Dermis microvascular lymphatic vessel endothelial cell (primary cell): ENCODE results near the gene C2CD4B. TPM values are rescaled to one million over a fixed set of nuclear protein-coding genes. Genes with fewer than 3 reads are reported as not detected.

Experiments used
- DNase-seq, 2 donors: peaks; one replicate each; pipeline versions ENCODE4 v3.0.0 to v3.0.0-alpha.2; 2010; ENCODE audit warnings: low read depth in 2 of 2
- total RNA-seq: library from RNA; depleted of rRNA; stranded (reverse); fragments of >200 nt; gene quantifications from 2 replicates; pipeline ENCODE4 v1.2.1, GENCODE V29; 2014

C2CD4B gene
- total RNA-seq, 1 donor from 2014 or later, result 28.2 TPM

DNA sequence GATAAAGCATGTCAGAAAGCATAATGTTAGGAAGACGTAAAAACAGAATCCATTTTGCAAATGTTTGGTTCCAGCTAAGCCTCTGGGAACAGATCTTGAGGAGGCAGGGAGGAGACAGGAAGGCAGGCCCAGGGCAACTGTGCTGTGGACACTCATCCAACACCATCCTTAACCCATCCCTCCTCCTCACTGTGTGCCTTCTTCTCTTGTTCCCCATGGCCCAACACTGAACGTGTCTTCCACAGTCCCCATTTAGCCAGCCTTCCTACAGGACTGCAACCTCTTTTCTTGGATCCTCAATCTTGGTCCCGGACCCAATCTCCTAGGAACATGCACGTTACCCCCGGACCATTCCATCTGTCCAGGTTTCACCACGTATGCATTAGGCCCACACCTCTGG is 15.4 kb downstream of the C2CD4B start:
- no peak for DNase-seq

DNA sequence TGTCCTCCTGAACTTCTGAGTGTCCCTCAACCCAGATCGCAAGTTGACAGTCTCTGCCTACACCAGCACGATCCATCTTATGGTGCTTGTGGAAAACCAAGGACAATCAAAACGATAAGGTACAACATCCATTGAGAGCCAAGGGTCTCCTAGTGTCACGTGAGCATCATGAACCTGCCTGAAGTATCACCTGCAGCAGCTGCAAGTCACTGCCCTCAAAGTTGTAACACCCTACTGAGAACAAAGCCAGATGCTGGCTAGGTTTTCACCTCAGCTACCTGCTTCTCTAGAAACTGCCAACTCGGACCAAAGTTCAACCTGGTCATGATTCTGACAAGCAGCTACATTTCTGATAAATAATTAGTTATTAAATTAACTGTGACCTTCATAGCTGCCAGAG is 17.5 kb downstream of the C2CD4B start:
- DNase-seq, result no peak

DNA sequence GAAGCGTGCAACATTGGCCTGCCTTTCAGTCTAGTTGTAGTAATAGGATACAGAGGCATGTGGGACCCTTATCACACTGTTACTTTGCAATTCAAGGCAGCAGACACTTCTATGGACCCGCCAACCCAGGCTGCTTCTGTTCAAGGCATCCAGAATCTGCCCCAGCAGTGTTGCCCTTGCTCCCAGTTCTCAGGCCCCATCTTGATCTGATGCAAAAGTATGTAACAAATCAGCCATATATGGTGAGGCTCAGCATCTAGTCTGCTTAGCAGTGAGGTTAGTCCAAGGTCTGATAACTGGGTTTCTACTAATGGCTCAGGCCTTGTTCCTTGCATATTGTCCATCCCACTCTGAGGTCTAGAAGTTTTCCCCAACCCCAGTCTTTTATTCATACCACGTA is 17.9 kb downstream of the C2CD4B start:
- no peak for DNase-seq

DNA sequence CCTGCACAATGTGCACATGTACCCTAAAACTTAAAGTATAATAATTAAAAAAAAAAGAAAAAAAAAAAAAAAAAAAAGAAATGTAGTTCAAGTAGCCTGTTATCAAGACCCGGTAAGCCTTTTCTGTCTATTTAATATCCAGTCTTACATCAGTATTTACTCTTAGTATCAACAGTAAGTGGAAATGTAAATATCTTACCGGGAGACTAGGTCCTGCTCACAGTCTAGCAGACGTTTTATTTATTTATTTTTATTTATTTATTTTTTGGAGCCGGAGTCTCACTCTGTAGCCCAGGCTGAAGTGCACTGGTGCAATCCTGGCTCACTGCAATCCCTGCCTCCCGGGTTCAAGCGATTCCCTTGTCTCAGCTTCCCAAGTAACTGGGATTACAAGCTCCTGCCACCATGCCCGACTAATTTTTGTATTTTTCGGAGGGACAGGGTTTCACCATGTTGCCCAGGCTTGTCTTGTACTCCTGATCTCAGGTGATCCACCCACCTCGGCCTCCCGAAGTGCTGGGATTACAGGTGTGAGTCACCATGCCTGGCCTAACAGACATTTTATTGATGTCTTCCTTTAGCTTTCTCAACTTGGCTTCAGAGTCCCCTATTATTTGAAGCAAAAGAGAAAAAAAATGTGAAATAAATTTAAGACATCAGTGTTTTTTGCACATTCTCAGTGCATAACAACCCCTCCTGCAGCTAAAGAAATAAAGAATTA is 19.9 kb downstream of the C2CD4B start:
- no peak for DNase-seq

DNA sequence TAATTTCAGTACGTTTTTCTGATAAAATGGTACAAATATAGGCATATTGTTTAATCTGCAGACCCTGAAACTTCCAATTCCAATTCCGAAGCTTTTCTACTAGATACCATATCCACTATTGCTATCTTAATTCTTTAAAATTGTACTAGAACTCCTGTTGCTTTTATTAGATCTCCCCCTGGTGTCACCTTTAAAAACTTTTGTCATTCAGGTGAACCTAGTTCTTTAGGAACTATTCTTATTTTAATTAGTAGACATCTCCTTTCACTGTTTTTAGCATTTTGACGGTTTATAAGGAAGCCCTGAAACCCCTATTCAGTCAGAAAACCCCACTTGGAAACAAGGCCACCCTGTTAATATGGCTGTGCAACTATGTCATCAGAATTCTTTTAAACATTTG is 22.3 kb downstream of the C2CD4B start:
- DNase-seq, result peak in 1 of 2 donors; percentile 46

DNA sequence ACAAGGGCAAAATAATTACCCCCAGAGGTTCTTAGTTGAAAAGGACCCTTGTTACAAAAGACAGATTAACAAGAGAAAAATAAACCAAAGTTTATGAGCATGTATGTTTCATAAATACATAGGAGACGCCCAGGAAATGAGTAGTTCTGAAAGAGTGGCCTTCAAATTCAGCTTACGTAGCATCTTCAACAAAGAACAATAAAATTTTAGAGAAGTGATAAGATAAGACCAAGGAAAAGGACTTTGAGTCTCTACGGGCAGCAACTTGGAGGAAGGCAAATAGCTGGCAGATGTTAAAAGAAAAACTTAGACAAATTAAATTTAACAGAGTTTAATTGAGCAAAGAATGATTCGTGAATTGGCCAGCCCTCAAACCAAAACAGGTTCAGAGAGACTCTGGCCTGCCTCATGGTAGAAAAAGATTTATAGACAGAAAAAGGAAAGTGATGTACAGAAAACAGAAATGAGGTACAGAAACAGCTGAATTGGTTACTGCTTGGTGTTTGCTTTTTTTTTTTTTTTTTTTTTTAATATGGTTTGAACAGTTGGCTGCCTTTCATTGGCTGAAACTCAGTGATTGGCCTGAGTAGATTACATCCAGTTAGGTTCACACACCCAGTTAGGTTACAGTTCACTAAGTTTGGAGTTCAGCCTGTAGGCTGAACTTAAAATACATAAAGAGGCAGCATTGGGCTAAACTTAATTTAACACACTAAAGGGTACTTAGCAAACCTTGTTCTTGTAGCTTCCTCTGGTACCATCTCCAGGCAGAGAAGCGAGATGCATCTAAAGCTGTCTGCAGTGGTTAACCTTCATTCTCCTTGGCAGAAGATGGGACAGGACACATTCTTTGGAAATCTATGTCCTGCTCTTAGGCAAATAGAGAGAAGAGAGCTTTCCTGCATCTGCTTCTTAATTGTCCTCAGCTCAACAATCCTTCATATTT is 23.2 kb downstream of the C2CD4B start:
- DNase-seq, result no peak

DNA sequence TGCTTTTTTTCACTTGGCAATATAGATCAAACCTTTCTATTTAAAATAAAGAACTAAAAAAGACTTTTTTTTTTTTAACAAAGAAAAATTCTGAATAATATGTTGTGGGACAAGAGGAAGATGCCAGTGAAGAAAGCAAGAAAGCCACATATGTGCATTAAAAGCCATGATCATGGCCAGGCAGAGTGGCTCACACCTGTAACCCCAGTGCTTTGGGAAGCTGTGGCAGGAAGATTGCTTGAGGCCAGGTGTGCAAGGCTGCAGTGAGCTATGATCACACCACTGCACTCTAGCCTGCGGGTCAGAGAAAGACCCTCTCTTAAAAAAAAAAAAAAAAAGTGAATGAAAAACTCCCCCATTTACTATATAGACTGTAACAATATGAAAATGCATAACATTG is 23.9 kb downstream of the C2CD4B start:
- no peak for DNase-seq

DNA sequence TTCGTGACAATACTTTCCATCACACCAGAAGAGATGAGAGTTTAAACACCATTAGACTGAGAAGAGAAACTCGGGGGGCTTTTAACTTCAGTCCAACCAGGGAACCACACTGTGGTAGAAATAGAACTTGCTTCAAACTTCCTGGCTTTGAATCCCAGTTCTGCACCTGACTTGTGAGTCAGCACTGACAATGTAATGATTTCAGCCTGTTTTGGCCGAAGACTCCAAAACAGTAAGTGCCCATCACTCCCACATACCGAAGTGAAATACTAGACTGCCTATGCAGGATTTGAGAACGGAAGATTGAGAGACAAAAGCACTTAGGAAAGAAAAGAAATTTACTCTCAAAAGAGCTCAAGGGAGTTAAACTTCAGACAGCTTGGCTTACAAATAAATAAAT is 27.0 kb downstream of the C2CD4B start:
- peak; percentile 86 to 97 for DNase-seq

DNA sequence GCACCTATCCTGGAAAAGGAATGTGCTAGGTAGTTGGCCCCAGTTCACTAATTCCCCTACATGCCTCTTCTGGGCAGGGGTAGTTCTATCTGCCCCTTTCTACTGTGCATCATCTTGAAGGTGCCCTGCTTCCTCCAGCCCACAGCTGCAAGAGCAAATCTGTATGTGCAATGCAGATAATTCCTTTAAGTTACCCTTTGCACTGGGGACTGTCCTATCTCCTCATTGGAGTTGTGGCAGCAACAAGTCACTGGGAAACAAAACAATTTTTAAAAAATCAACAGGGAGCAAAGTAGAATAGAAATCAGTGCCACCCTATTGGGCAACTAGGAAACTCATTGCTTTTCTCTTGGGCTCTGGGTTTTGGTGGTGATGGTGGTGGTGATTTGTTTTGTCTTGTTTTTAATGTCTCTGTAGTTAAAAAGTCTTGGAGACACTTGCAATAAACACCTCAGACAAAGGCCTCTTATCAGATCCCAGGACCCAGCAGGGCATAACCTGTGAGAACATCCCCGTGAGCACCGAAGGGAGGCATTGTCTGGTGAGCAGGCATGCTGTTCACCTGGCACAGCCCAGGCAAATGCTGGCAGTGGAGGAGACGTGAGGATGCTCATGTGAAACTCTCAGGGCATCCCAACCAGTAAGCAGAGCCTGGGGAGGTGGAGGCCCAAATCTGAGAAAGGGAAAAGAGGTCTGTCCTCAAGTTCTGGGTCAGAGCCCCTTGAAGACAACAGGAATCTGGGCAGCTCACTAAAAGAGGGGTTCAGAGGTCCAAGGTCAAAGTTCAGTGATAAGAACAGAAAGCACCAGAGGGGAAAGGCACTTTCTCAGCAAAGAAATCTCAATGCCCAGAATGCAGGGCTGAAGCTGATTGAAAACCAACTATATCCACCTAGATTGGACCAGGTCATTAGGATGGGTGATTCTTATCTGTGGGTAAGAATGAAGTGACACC is 27.9 kb downstream of the C2CD4B start:
- no peak for DNase-seq

DNA sequence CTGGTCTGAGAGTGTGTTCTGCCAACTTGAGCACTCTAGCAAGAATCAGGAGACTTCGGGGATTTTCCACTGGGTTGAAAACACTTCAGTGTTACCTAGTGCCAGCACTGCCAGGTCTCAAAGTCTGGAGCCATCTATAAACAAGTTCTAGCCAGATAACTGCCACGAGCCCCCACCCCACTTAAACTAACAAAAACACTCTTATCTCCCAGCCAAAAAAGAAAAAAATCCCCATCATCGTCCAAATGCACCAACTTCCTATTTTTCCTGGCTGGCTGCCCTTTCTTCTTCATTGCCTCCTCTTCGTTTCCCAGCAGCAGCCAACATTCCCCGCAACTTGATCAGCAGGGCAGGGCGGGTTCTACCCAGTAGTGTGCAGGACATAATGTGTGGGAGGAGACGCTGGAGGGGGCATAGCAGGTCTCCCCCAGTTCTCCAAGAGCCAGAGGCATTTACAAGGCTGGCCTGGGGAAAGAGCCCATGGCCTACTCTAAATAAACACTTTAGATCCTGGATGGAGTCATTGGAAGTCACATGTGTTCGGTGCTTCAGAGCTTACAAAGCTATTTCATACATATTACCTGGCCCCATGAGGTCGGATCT is 29.5 kb downstream of the C2CD4B start:
- DNase-seq, result peak; percentile 71 to 97

DNA sequence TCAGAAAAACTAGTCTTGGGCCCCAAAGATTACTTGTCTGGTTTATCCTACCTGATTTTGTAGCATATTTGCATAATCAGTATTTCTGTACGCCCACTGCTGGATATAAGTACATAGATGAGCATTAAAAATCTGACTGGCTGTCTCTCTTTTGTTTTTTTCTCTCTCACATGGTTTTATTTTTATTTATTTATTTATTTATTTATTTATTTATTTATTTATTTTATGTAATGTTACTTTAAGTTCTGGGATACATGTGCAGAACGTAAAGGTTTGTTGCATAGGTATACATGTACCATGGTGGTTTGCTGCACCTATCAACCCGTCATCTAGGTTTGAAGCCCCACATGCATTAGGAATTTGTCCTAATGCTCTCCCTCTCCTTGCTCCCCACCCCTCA is 31.9 kb downstream of the C2CD4B start:
- DNase-seq, result no peak

DNA sequence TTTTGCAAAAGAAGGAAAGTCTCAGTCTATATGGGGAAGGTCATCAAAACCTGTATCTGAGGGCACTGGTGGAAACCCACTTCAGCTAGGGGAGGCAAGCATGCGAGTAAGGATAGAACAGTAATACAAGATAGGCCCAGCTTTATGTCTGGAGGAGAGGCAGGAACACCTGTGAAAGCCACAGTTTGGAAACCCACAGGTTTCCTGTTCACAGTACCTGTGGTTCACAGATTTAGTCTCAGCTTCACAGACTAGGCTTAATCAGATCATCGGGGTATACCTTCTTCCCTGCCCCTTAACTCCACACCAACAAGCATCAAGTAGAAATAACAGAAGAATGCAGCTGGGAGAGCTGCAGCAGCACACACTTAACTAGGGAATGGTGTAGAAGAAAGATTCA is 36.2 kb downstream of the C2CD4B start:
- no peak for DNase-seq

DNA sequence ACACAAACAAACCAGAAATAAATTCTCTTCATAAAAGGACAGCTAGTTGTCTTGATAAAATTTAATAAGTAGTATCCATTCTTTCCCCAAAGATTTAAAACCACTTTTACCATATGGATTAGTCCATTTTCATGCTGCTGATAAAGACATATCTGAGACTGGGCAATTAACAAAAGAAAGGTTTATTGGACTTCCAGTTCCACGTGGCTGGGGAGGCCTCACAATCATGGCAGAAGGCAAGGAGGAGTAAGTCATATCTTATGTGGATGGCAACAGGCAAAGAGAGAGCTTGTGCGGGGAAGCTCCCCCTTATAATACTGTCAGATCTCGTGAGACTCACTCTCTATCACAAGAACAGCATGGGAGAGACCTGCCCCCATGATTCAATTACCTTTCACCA is 38.7 kb downstream of the C2CD4B start:
- no peak for DNase-seq

DNA sequence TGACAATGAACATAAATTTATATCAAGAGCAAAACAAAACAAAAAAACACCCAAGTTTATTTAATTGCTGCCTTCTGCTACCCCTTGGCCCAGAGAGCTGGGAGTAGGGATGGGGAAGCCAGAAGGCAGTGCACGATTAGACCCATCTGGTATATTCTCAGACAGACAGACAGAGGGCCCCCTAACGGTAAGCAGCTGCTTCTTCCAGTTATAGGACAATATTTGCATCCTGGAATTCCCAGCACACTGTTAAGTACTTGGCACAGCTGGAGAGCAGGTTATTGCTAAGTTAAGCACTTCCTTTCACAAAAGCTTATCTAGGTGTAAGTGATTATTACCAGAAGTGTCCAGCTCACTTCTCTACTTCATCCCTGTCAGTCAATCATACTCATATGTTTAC is 39.3 kb downstream of the C2CD4B start:
- peak in 1 of 2 donors; percentile 96 for DNase-seq

DNA sequence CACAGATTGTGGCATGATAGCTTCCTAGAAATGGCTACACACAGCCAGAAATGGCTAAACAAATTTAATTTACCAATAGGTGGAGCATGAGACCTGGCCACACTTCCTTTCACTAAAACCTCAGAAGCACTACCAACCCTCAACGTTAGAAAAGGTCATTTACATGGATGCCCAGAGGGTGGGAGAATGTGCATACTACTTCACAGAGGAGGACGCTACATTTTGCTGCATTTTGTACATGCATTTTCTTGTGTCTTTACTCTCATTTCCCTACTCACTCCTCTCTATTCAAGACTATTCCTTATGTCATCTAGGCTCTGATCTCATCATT is 40.1 kb downstream of the C2CD4B start:
- peak in 1 of 2 donors; percentile 73 for DNase-seq

DNA sequence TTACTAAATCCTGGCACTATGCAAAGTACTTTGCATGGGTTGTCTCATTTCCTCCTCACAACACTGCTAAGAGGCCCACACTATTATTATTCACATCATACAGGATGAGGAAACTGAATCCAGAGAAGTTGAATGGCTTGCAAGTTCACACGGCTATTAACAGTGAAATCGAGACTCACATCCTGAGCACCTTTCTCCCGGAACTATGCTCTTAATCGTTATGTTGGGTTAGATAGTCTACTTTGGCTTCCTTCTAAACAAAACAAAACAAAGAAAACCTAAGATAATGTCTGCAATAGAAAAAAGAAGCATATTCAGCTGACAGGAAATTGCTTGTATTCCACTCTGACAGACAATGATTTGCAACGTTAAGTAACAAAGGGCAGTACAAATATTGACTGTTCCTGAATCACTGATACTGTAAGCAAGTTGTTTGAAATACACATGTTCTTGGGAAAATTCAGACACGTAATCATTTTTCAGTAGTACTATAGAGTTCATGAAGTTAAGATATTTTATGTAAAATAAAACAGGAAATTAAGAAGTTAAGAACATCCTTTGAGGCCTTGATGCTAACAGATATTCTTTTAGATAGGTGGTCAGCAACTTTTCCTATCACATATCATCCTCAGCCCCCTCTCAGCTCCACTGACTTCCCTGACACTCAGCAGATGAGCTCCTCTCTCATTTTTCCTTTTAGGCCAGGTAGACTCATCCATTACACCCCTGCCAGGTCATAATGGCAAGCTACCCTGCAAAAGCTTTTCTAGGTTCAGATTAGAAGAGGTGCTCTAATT is 40.7 kb downstream of the C2CD4B start:
- peak; percentile 96 to 99 for DNase-seq

DNA sequence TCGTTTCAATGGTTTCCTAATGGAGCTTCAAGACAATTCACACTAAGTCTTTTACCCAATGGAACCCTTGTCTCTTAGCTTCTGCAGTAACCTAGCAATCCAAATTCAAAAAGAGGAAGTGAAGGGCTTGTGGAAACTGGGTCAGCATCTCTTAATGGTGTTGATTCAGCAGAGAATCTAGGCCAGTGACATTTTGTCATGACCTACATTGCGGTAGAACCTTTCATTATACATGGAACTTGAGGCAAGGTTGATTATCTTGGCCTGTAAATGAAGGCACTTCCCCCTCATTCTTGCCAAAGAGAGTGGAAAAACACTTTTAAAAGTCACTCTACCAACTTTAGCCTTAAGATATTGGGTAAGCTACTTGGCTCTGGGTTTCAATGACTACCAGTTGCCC is 42.8 kb downstream of the C2CD4B start:
- DNase-seq, result no peak

DNA sequence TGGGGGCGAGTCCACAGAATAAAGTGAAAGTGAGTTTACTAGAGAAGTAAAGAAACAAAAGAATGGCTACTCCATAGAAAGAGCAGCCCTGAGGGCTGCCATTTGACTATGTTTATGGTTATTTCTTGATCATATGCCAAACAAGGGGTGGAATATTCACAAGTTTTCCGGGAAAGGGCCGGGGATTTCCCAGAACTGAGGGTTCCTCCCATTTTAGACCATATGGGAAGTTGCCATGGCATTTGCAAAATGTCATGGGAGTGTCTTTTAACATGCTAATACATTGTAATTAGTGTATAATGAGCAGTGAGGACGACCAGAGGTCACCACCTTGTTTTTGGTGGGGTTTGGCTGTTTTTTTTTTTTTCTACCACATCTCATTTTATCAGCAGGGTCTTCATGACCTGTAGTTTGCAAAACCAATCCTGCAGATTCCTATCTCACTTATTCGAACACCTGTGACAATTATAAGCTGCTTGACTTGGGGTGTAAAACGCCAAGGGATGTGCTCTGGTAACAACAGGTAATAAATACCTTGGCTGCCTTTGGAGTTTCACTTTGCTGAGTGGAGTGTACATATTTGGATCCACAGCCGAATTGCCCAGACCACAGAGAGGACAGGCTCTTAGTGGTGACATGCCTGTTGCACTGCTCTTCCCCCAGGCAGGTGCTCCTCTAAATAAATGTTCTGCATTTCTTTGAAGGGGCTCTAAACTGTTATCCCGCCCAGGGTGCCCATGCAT is 43.6 kb downstream of the C2CD4B start:
- DNase-seq, result peak in 1 of 2 donors; percentile 58

DNA sequence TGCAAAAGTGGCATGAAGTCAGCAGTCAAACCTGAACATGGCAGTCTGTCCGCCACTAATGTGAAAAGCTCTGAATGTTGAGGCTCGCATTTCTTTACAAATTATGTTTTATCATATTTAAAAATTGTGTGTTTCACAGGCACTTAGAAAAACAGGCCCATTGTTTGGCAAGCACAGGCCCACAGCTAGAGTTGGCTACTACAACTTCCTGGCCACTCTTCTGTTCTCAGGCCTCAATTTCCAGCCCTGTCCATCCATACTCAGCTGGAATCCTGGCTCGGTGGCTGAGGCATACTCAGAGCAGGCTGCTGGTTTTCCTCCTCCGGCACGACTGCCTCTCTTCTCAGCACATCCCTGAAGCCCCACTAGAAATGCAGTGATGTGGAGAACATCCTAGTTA is 44.3 kb downstream of the C2CD4B start:
- DNase-seq, result no peak

DNA sequence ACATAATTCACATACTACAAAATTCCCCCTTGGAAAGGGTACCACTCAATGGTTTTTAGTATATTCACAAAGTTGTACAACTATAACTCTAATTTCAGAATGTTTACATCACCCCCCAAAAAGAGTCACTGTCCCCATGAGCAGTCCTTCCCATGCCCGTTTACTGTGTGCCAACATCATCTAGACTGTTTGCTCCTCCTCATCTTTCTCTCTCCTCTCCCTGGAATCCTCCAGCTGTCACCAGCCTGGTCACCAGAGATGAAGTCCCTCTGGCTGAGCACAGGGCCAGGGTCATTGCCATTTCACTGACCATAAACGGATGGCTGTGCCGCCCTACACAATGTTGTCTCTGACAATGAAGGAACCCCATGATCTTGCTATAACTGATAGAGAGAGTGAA is 45.2 kb downstream of the C2CD4B start:
- DNase-seq, result no peak
